Activated B cell treated with CpG ODN at 0.5 μM for 24 hours (primary cell): ENCODE measurements around the gene TENM4. TPM values are rescaled to one million over a fixed set of nuclear protein-coding genes. Genes with fewer than 3 reads are reported as not detected.

Source experiments
- ATAC-seq: fragments of 200-7000 bp; cut with Tn5 transposase; one replicate; pipeline ENCODE4 v1.10.0; 2021; ENCODE audit warnings: low read depth, mild to moderate bottlenecking, moderate library complexity
- CTCF ChIA-PET: fragments of 350-600 bp; sonication (Branson Sonifier 250); formaldehyde crosslinking; loops from one replicate; lab custom pipeline; 2021; ENCODE audit warnings: antibody characterized with exemption; lab: Charles Lee
- POLR2A ChIA-PET: fragments of 350-600 bp; sonication (Branson Sonifier 250); formaldehyde crosslinking; loops from one replicate; lab custom pipeline; 2021; ENCODE audit warnings: antibody characterized with exemption; lab: Charles Lee
- DNase-seq: peaks from one replicate; pipeline ENCODE4 v3.0.0; 2022
- H3K27ac Mint-ChIP-seq: one replicate; pipeline ENCODE4 v1.8.0; 2020; ENCODE audit warnings: mixed read lengths
- H3K27me3 Mint-ChIP-seq: one replicate; pipeline ENCODE4 v1.8.0; 2021; ENCODE audit warnings: mixed read lengths
- H3K36me3 Mint-ChIP-seq: one replicate; pipeline ENCODE4 v1.8.0; 2021; ENCODE audit warnings: low read depth, mixed read lengths
- H3K4me1 Mint-ChIP-seq: one replicate; pipeline ENCODE4 v1.8.0; 2021; ENCODE audit warnings: mixed read lengths
- H3K4me3 Mint-ChIP-seq: one replicate; pipeline ENCODE4 v1.8.0; 2020; ENCODE audit warnings: mild to moderate bottlenecking, mixed read lengths
- H3K9me3 Mint-ChIP-seq: one replicate; pipeline ENCODE4 v1.8.0; 2020; ENCODE audit warnings: mixed read lengths
- CTCF ChIP-seq: fragments of 200-600 bp; IDR thresholded peaks from one replicate; pipeline ENCODE4 v1.8.0; 2022; ENCODE audit warnings: antibody characterized with exemption, mild to moderate bottlenecking
- intact Hi-C: fragments of 100-400 bp; cut with micrococcal nuclease; formaldehyde crosslinking; loops from one replicate; pipeline ENCODE4 v1.15.1; 2024
- total RNA-seq: library from RNA; stranded (reverse); gene quantifications from 2 replicates; pipeline ENCODE4 v1.2.3, GENCODE V29; 2022

Gene TENM4
- total RNA-seq, 1 donor from 2014 or later, result 2.4 TPM

- Mint-ChIP-seq H3K36me3 (no peaks in the 10 kb centered on the region), H3K27ac (no peak overlapping the region), H3K4me3 (no peak overlapping the region), H3K9me3 (peaks cover 5% of the 10 kb centered on the region), H3K27me3 (peaks cover 11% of the 10 kb centered on the region), H3K4me1 (no peaks in the 10 kb centered on the region)
- ATAC-seq (no peak), DNase-seq (no peak)
- POLR2A ChIA-PET, result no interaction called here
- no peak for TF ChIP-seq CTCF
- intact Hi-C loops, result no loop called here
- CTCF ChIA-PET, result no interaction called here
Observed at GRCh38 chr11:78993802-78994430, 446.9 kb downstream of the TENM4 start.

- intact Hi-C loops, result no loop called here
- Mint-ChIP-seq H3K27me3 (peaks cover 11% of the 10 kb centered on the region), H3K36me3 (no peaks in the 10 kb centered on the region), H3K9me3 (peaks cover 2% of the 10 kb centered on the region), H3K27ac (no peak overlapping the region), H3K4me3 (no peak overlapping the region), H3K4me1 (no peaks in the 10 kb centered on the region)
- ATAC-seq (no peak), DNase-seq (no peak)
- TF ChIP-seq CTCF, result no peak
- ChIA-PET POLR2A (no interaction called here), CTCF (no interaction called here)
Observed at GRCh38 chr11:78991681-78992080, 449.1 kb downstream of the TENM4 start.

- H3K9me3 Mint-ChIP-seq, result peaks cover 2% of the 10 kb centered on the region
- peaks cover 6% of the 10 kb centered on the region for H3K27me3 Mint-ChIP-seq
- ChIA-PET POLR2A (no interaction called here), CTCF (no interaction called here)
- H3K27ac Mint-ChIP-seq, result no peak overlapping the region
- no peak overlapping the region for H3K4me3 Mint-ChIP-seq
- H3K36me3 Mint-ChIP-seq, result no peaks in the 10 kb centered on the region
- intact Hi-C loops, result no loop called here
- ATAC-seq (no peak), DNase-seq (no peak)
- H3K4me1 Mint-ChIP-seq, result no peaks in the 10 kb centered on the region
- no peak for TF ChIP-seq CTCF
Observed at GRCh38 chr11:78990261-78990660, 450.6 kb downstream of the TENM4 start.

GRCh38 chr11:78987748-78988147 lies 453.1 kb downstream of the TENM4 start:
- CTCF ChIA-PET, result no interaction called here
- intact Hi-C loops, result no loop called here
- Mint-ChIP-seq H3K9me3 (no peaks in the 10 kb centered on the region), H3K4me1 (no peaks in the 10 kb centered on the region), H3K4me3 (no peak overlapping the region), H3K36me3 (no peaks in the 10 kb centered on the region), H3K27ac (no peak overlapping the region), H3K27me3 (peaks cover 4% of the 10 kb centered on the region)
- POLR2A ChIA-PET, result no interaction called here
- ATAC-seq (no peak), DNase-seq (no peak)
- TF ChIP-seq CTCF, result no peak

GRCh38 chr11:78986305-78986704 lies 454.5 kb downstream of the TENM4 start:
- H3K9me3 Mint-ChIP-seq, result no peaks in the 10 kb centered on the region
- CTCF ChIA-PET, result no interaction called here
- no peak for ATAC-seq
- H3K27ac Mint-ChIP-seq, result no peak overlapping the region
- H3K27me3 Mint-ChIP-seq, result peaks cover 1% of the 10 kb centered on the region
- TF ChIP-seq CTCF, result no peak
- no peak overlapping the region for H3K4me3 Mint-ChIP-seq
- no peaks in the 10 kb centered on the region for H3K4me1 Mint-ChIP-seq
- POLR2A ChIA-PET, result no interaction called here
- intact Hi-C loops, result no loop called here
- no peaks in the 10 kb centered on the region for H3K36me3 Mint-ChIP-seq
- DNase-seq, result no peak
